ENCODE measurements around the gene TNFSF10.

GRCh38 chr3:172536505-172536904, 13.3 kb upstream of the TNFSF10 start:
- no peak for TF ChIP-seq TAF1 (IDR thresholded peaks at IDR 0.05; ENCODE audit: borderline replicate concordance, insufficient read depth, low read length)
- TF ChIP-seq POLR2AphosphoS5 (IDR thresholded peaks at IDR 0.05; ENCODE audit: low read depth, low read length), result no peak
- TF ChIP-seq, protein P1, sequence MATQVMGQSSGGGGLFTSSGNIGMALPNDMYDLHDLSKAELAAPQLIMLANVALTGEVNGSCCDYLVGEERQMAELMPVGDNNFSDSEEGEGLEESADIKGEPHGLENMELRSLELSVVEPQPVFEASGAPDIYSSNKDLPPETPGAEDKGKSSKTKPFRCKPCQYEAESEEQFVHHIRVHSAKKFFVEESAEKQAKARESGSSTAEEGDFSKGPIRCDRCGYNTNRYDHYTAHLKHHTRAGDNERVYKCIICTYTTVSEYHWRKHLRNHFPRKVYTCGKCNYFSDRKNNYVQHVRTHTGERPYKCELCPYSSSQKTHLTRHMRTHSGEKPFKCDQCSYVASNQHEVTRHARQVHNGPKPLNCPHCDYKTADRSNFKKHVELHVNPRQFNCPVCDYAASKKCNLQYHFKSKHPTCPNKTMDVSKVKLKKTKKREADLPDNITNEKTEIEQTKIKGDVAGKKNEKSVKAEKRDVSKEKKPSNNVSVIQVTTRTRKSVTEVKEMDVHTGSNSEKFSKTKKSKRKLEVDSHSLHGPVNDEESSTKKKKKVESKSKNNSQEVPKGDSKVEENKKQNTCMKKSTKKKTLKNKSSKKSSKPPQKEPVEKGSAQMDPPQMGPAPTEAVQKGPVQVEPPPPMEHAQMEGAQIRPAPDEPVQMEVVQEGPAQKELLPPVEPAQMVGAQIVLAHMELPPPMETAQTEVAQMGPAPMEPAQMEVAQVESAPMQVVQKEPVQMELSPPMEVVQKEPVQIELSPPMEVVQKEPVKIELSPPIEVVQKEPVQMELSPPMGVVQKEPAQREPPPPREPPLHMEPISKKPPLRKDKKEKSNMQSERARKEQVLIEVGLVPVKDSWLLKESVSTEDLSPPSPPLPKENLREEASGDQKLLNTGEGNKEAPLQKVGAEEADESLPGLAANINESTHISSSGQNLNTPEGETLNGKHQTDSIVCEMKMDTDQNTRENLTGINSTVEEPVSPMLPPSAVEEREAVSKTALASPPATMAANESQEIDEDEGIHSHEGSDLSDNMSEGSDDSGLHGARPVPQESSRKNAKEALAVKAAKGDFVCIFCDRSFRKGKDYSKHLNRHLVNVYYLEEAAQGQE (IDR thresholded peaks at IDR 0.05; ENCODE audit: insufficient read depth in 1 of 2, low read depth in 2 of 2, low read length in 2 of 2), result no peak
